Naive B cell (primary cell): ENCODE data around the gene RBM38. TPM values are rescaled to one million over a fixed set of nuclear protein-coding genes. Genes with fewer than 3 reads are reported as not detected.

Experiments
- ATAC-seq, 2 donors: fragments of 150-1000 bp; cut with Tn5 transposase; 2 replicates each; pipeline ENCODE4 v1.10.0; 2021; ENCODE audit warnings: low read depth in 2 of 2, mild to moderate bottlenecking in 2 of 2, moderate library complexity in 2 of 2
- DNase-seq: peaks from one replicate; pipeline ENCODE4 v3.0.0; 2022
- H3K27ac Mint-ChIP-seq, 6 donors: one replicate each; pipeline ENCODE4 v1.8.0; 2020 to 2022; ENCODE audit warnings: mild to moderate bottlenecking in 6 of 6, mixed read lengths in 6 of 6, moderate library complexity in 5 of 6, inconsistent platforms in 2 of 6
- H3K27me3 Mint-ChIP-seq, 3 donors: one replicate each; pipeline ENCODE4 v1.8.0; 2021 to 2022; ENCODE audit warnings: mixed read lengths in 3 of 3, mild to moderate bottlenecking in 1 of 3
- H3K36me3 Mint-ChIP-seq, 2 donors: one replicate each; pipeline ENCODE4 v1.8.0; 2020 to 2022; ENCODE audit warnings: mixed read lengths in 2 of 2, inconsistent platforms in 1 of 2, mild to moderate bottlenecking in 1 of 2
- H3K4me1 Mint-ChIP-seq, 3 donors: one replicate each; pipeline ENCODE4 v1.8.0; 2020 to 2022; ENCODE audit warnings: mixed read lengths in 3 of 3, inconsistent platforms in 1 of 3, mild to moderate bottlenecking in 1 of 3, moderate library complexity in 1 of 3
- H3K4me3 Mint-ChIP-seq, 8 donors: one replicate each; pipeline ENCODE4 v1.8.0; 2020 to 2022; ENCODE audit warnings: mild to moderate bottlenecking in 8 of 8, mixed read lengths in 8 of 8, moderate library complexity in 8 of 8, inconsistent platforms in 2 of 8
- H3K9me3 Mint-ChIP-seq, 7 donors: one replicate each; pipeline ENCODE4 v1.8.0; 2020 to 2022; ENCODE audit warnings: mixed read lengths in 7 of 7, mild to moderate bottlenecking in 5 of 7, inconsistent platforms in 2 of 7, moderate library complexity in 1 of 7
- polyA plus RNA-seq, 6 donors: library from polyadenylated mRNA; unstranded; fragments of 300-500 nt; fragmentation: Illumina TruSeq; gene quantifications; one replicate each; pipeline ENCODE4 v1.2.3, GENCODE V29; 2021; ENCODE audit warnings: low read depth in 6 of 6

The RBM38 gene
- polyA plus RNA-seq, 6 donors from 2014 or later: 80.1 to 189 (median 157) TPM

DNA sequence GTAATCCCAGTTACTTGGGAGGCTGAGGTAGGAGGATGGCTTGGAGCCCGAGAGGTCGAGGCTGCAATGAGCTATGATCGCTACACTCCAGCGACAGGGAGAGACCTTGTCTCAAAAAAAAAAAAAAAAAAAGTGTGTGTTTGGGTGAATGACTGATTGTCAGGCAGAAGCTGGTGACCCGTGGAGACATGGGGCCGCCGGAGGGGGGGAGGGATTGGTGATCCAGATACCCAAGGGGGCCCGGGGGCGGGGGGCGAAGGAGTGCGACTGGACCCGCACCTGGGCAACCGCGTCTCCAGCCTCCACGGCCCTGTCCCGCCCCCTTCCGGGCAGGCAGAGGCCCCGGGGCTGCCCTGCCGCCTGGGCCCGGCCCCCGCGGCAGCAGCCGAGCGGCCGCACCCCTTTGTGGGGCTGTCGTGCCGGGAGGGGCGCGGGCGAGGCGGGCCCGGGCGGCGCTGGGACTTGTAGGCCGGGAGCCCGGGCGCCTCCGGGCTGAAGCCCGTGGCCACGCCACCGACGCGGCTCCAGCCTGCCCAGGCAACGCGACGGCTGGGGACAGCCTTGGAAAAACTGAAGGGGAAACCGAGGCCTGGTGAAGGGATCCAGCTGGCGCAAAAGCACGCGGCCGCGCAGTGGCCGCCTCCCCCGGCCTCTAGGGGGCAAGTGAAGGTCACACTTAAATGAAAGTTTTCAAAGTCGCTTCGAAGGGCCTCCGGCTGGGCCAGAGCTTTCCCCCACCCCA is 2.1 kb upstream of the RBM38 start:
- Mint-ChIP-seq H3K4me1 (peaks cover 33 to 38% (median 38%) of the 10 kb centered on the region in 3 donors), H3K4me3 (peak overlapping the region; percentile 86 to 96 (median 90)), H3K27ac (peak overlapping the region; percentile 99 to 100 (median 100)), H3K9me3 (no peaks in the 10 kb centered on the region), H3K36me3 (peaks cover 7 to 21% of the 10 kb centered on the region in 2 donors), H3K27me3 (no peaks in the 10 kb centered on the region)
- peak; percentile 24 to 31 for ATAC-seq
- peak; percentile 80 for DNase-seq

DNA sequence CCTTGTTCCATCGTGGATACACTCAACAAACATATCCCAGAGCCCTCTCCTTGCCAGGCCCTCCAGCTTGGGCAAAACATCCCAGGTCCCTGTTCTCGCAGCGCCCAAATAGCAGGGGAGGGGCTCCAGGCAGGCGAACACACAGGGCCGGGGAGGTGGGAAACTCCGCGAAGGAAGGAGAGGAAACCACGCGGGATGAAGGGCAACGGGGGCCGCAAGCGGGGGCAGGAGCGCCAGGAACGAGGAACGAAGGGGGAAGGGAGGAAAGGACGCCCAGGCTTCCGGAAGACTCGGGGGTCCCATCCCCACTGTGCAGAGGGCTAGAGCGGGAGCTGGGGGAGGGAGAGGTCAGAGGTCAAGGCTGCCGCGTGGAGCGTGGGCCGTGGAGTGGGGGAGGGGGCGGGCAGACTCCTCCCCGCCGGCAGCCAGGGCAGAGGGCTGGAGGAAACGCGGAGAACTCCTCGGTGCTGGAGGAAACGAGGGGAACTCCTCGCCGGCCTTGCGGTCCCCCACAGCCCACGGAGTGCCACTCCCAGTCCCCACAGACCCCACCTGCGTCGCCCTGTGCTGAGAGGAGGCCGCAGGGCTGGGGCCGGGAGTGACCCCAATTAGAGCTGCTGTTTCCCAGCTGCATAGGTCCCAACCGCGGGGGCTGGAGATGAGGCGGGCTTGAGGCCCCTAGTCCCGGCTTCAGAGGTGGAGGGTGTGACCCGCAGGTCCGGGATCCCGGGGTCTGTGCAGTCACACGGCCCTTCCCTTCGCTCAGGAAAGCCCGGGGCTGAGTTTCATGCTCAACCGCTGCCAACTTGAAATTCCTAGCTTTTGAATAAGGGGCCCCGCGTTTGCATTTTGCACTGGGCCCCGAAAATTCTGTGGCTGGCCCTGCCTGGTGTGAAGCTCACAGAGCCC is 1.2 kb upstream of the RBM38 start:
- DNase-seq: peak; percentile 77
- H3K4me1 Mint-ChIP-seq: peaks cover 41 to 46% (median 41%) of the 10 kb centered on the region in 3 donors
- H3K36me3 Mint-ChIP-seq: peaks cover 7 to 17% of the 10 kb centered on the region in 2 donors
- peak overlapping the region; percentile 99 to 100 (median 100) for H3K27ac Mint-ChIP-seq
- H3K27me3 Mint-ChIP-seq: no peaks in the 10 kb centered on the region
- no peaks in the 10 kb centered on the region for H3K9me3 Mint-ChIP-seq
- peak; percentile 22 to 31 for ATAC-seq
- peak overlapping the region; percentile 86 to 96 (median 90) for H3K4me3 Mint-ChIP-seq

DNA sequence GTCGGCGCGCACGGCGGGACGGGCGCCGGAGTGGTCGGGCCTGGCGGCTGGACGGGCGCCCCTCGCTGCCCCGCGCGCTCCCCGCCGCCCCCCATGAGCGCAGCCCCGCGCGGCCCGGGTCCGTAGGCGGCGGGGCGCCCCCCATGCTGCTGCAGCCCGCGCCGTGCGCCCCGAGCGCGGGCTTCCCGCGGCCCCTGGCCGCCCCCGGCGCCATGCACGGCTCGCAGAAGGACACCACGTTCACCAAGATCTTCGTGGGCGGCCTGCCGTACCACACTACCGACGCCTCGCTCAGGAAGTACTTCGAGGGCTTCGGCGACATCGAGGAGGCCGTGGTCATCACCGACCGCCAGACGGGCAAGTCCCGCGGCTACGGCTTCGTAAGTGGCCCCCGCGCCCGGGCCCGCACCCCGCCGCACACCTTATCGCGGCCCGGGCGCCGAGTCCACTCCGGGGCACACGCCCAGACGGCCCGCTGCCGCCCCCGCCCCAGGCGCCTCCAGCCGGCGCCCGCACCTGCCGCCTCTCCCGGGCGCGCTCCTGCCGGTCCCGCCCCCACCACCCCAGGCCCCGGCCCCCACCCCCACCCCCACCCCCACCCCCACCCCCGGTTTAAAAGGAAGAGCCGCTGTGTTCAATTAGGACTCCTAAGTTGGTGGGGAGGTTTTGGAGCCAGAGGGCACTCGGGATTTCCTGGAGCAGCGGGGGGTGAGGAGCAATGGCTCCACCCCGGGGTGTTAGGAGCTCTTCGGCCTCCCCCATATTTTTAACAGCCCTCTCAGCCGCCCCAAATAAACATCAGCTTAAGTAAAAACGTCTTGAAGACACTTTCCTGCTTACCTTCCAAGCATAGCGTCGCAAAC is 474 bp downstream of the RBM38 start:
- Mint-ChIP-seq H3K4me1 (peaks cover 43 to 62% (median 54%) of the 10 kb centered on the region in 3 donors), H3K9me3 (no peaks in the 10 kb centered on the region), H3K27me3 (no peaks in the 10 kb centered on the region), H3K27ac (peak overlapping the region; percentile 98 to 100 (median 100)), H3K4me3 (peak overlapping the region; percentile 82 to 98 (median 95)), H3K36me3 (peaks cover 7 to 17% of the 10 kb centered on the region in 2 donors)
- ATAC-seq (no peak), DNase-seq (peak; percentile 38)

DNA sequence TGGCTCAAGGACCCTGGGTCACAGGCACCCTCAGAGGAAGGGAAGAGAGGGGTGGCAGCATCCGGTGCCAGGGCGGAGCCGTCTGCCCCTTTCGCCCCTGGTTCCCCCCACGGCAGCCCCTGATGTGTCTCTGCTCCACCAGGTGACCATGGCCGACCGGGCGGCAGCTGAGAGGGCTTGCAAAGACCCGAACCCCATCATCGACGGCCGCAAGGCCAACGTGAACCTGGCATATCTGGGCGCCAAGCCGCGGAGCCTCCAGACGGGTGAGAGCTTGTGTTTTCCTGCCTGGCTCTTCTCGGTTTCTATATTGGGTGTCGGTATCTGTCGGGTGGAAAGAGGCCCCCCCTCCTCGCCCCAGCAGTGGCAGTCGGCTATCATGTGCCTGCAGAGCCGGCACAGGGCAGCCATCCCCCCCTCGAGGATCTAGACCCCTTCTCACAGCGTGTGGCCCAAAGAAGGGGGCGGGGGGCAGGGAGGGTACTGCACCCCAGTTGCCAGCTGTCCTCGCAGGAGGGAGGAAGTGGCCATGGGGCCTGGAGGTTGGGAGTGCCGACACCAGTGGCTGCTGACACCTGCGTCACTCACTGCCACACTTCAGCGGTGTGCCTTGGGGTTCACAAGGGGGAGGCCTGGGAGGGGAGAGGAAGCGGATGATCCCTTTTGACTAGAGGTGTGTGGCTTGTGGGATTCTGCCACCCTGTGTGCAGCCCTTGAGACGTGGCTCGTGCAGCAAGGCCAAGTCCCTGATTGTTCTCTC is 1.5 kb downstream of the RBM38 start:
- H3K4me3 Mint-ChIP-seq: peak overlapping the region; percentile 82 to 98 (median 95)
- no peaks in the 10 kb centered on the region for H3K9me3 Mint-ChIP-seq
- ATAC-seq (peak; percentile 34 to 35), DNase-seq (peak; percentile 87)
- no peaks in the 10 kb centered on the region for H3K27me3 Mint-ChIP-seq
- peaks cover 53 to 72% (median 64%) of the 10 kb centered on the region in 3 donors for H3K4me1 Mint-ChIP-seq
- peak overlapping the region; percentile 98 to 100 (median 100) for H3K27ac Mint-ChIP-seq
- peaks cover 7 to 17% of the 10 kb centered on the region in 2 donors for H3K36me3 Mint-ChIP-seq

DNA sequence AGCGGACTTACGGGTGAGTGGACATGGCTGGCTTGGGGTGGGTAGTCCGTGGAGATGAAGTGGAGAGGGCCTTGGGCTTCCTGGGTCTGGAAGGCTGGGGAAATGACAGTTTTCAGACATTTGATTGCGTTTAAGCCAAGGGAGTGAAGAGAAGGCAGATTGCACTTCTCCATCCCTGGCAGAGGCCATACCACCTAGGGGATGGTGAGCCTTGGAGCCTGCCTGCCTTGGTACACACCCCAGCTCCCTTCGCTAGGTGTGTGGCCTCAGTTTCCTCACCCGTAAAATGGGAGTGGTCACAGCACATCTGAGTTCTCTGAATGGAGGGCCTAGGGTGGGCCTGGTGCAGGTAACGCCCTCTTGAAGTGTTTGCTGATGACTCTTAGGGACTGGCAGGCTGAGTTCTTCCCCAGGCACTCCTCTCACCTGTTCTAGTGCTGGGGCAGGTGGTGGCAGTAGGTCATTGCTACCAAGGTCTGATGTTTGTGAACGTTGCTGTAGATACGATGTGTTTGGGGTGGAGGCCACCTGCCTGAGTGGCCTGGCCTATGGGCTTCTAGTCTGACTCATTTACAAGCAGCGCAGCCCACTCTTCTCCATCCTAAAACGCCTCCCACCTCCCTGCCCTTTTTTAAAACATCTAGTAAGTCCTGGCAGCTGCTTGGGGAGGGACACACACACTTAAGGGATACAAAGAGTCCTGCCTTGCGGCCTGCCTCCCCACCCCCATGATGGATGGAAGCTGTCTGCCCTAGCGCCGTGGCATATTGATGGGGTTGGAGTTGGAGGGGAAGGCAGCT is 2.3 kb downstream of the RBM38 start:
- Mint-ChIP-seq H3K4me1 (peaks cover 57 to 76% (median 69%) of the 10 kb centered on the region in 3 donors), H3K9me3 (no peaks in the 10 kb centered on the region), H3K4me3 (peak overlapping the region; percentile 82 to 98 (median 95)), H3K27me3 (no peaks in the 10 kb centered on the region), H3K36me3 (peaks cover 7 to 17% of the 10 kb centered on the region in 2 donors), H3K27ac (peak overlapping the region; percentile 98 to 100 (median 100))
- no peak for DNase-seq
- ATAC-seq: no peak

DNA sequence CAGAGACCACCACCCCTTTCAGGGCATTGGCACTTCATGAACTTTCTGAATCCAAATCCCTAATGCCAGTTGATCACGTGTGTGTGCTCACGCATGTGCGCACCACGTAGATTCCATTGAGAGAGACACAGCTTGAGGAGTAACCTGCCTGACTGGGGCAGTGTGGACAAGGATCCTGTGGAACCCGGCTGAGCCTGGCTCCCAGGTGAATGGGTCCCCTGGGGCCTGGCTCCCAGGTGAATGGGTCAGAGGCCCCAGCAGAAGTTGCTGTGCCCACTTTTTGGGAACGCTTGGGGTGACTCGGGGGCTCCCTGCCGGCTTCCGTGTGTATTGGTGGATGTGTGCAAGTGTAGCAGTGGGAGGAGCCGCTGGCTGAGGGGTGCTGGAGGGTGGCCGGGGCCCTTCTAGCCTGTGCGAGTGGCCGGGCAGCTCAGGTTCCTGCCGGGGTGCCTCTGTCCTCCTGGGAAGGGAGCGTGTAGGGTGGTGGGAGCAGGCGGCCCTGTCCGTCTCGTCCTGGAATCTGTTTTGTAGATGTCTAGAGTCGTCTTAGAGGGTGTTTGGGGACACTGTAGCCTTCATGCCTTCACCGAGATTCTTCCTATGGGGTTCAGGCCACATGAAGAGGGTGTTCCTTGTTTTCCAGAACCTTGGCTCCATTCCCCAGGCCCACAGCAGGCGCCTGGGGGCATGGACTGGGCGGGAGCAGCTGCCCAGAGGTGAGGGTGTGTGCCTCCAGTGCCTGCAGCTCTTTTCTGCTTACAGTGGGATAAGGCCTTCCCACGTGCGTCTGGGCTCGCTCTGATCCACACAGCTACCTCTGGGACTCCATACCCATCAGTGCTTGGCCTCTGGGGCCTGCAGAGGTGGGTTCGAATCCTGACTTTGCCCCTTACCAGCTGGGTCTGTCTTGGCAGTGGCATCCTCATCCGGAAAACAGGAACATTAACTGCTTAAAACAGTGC is 3.2 kb downstream of the RBM38 start:
- H3K27me3 Mint-ChIP-seq: no peaks in the 10 kb centered on the region
- H3K27ac Mint-ChIP-seq: peak overlapping the region; percentile 99 to 100 (median 100)
- no peak for ATAC-seq
- H3K36me3 Mint-ChIP-seq: peaks cover 7 to 26% of the 10 kb centered on the region in 2 donors
- H3K4me3 Mint-ChIP-seq: peak overlapping the region; percentile 82 to 98 (median 95)
- H3K9me3 Mint-ChIP-seq: no peaks in the 10 kb centered on the region
- peaks cover 60 to 79% (median 74%) of the 10 kb centered on the region in 3 donors for H3K4me1 Mint-ChIP-seq
- DNase-seq: no peak

DNA sequence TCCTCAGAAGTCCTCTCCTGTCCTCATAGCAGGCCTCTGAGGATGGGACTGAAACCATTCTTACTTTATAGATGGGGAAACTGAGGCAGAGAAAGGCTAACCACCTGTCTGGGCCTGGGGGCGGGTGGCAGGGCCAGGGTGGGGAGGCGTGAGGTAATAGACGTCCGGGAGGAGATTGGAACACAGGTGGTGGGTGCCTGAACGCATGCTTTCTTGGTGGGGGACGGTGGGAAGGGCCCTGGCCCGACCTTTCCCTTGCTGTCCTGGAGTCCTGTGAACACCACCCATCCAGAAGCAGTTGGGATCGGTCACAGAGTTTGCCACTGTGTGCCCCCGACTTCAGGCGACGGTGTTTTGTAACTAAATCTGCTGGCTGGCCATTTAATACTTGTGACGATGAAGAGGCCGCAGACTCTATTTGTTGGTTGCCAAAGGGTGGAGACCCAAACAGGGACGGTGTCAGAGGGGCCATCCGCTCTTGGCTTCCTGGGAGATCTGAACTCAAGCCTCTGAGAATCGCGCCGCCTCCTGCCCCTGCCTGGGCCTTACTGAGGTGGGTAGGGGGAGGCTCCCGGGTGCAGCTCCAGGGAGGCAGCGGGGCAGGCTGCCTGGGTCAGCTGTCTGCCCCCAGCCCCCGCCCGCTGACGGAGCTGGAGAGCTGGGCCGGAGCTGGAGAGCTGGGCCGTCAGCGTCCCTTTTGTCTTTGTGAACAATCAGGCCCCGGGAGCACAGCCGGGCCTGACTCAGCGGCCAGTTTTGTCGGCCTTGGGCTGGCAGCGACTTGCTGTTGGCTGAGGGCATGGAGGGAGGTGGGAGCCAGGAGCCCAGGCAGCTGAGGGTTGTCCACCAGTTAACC is 4.1 kb downstream of the RBM38 start:
- ATAC-seq (no peak), DNase-seq (peak; percentile 25)
- Mint-ChIP-seq H3K4me3 (peak overlapping the region; percentile 66 to 98 (median 86)), H3K27me3 (no peaks in the 10 kb centered on the region), H3K9me3 (no peaks in the 10 kb centered on the region), H3K27ac (peak overlapping the region; percentile 99 to 100 (median 100)), H3K4me1 (peaks cover 62 to 80% (median 77%) of the 10 kb centered on the region in 3 donors), H3K36me3 (peaks cover 7 to 26% of the 10 kb centered on the region in 2 donors)

DNA sequence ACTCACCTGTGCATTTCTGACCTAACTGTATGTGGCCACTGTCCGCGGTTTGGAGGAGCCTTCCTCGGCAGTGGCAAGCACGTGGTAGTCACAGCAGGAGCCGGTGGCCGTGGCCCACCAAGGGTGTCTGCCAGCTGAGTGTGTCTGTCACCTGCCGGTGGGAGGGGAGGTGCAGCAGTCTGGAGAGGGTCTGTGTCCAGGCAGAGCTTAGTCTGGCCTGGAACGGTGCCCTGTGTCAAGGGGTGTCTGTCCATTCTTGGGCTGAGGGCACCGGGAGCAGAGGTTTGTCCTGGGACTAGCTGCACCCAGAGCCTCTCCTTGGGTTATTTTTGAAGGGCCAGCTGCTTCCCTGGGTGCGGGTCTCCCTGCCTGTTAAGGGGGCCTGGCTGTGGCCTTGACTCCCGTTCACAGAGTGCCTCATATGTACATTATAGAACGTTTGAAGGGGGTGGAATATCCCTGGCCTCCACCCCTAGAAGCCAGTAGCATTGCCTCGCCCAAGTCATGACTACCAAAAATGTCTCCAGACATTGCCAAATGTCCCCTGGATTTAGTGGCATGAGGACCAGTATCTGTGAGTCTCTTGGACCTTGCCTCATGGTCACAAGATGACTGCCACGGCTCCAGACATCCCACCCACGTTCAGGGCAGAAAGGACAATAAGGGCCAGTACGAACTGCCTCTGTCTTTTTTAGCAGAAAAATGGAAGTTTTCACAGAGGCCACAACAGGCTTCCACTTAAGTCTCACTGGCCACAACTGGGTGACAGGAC is 5.2 kb downstream of the RBM38 start:
- no peak for ATAC-seq
- peaks cover 67 to 84% (median 81%) of the 10 kb centered on the region in 3 donors for H3K4me1 Mint-ChIP-seq
- no peaks in the 10 kb centered on the region for H3K27me3 Mint-ChIP-seq
- H3K36me3 Mint-ChIP-seq: peaks cover 14 to 30% of the 10 kb centered on the region in 2 donors
- no peak for DNase-seq
- H3K4me3 Mint-ChIP-seq: peak overlapping the region; percentile 51 to 98 (median 84)
- H3K9me3 Mint-ChIP-seq: no peaks in the 10 kb centered on the region
- H3K27ac Mint-ChIP-seq: peak overlapping the region; percentile 99 to 100 (median 100)

DNA sequence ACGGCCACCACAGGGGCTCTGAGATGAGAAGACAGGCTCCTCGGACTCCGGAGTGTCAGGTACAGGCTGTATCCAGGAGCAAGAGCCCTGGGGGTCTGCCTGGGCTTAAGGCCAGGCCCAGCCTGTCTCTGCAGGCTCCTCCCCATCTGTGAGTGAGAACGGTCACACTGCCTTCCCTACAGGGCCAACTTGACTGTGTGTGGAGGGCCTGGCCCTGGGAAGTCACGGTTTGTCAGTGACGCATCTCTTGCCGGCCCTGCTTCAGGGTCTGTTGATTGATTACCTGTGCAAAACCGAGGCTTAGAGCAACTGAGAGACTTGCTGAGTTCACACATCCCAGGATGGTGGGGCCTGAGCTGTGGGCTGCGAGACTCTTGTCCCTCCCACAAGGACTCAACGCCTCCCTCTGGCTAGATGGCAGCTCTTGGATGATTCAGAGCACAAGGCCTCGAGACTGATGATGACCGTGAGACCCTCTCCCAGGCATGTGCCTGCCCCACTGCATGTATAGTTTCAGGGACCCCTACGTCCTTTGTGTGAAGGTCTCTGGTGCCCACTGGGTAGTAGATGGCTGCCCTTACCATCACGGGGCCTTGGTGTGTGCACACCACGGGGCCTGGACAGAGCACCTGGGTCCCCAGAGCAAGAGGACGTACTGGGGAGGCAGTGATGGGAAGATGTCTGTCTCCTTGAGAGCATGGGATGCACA is 5.9 kb downstream of the RBM38 start:
- Mint-ChIP-seq H3K27me3 (no peaks in the 10 kb centered on the region), H3K27ac (peak overlapping the region; percentile 99 to 100 (median 100)), H3K4me1 (peaks cover 75 to 92% (median 89%) of the 10 kb centered on the region in 3 donors), H3K36me3 (peaks cover 15 to 38% of the 10 kb centered on the region in 2 donors), H3K9me3 (no peaks in the 10 kb centered on the region), H3K4me3 (peak overlapping the region; percentile 66 to 98 (median 90))
- no peak for ATAC-seq
- no peak for DNase-seq
